IMR-90 (cell line): Measurements from ENCODE around the gene KIF16B. TPM values are rescaled to one million over a fixed set of nuclear protein-coding genes. Genes with fewer than 3 reads are reported as not detected.

Experiments used
- ATAC-seq: fragments of 200-7000 bp; cut with Tn5 transposase; 2 replicates; pipeline ENCODE4 v1.9.1; 2020; ENCODE audit warnings: low read depth, mild to moderate bottlenecking, moderate library complexity
- BruUV-seq: library from RNA; stranded (reverse); fragments of 400-500 nt; replicated peaks from 2 replicates; lab custom pipeline; 2021; lab: Mats Ljungman, UMichigan
- CTCF ChIA-PET: fragments of 300-600 bp; formaldehyde crosslinking; extraction: SDS; loops from one replicate; lab custom pipeline; 2021; ENCODE audit warnings: antibody characterized with exemption; lab: Yijun Ruan, JAX
- POLR2A ChIA-PET: fragments of 300-600 bp; sonication (Branson Sonifier 250); formaldehyde crosslinking; loops from one replicate; lab custom pipeline; 2022; ENCODE audit warnings: antibody characterized with exemption; ENCODE audit not compliant: unreplicated experiment; lab: Charles Lee
- DNase-seq: peaks from one replicate; pipeline ENCODE4 v3.0.0; 2013
- H2AFZ ChIP-seq: replicated peaks from 2 replicates; pipeline ENCODE3; 2013; ENCODE audit warnings: low read length, mild to moderate bottlenecking; ENCODE audit not compliant: poor library complexity
- H2AK5ac ChIP-seq: 2 replicates; pipeline ENCODE4 v1.6.1; 2013; ENCODE audit warnings: low read depth, low read length, inconsistent platforms
- H2AK9ac ChIP-seq: replicated peaks from 2 replicates; pipeline ENCODE3; 2013; ENCODE audit warnings: mild to moderate bottlenecking, low read depth, low read length, moderate library complexity; ENCODE audit not compliant: poor library complexity
- H2BK120ac ChIP-seq: 2 replicates; pipeline ENCODE4 v1.6.1; 2013; ENCODE audit warnings: low read depth, low read length, inconsistent platforms
- H2BK15ac ChIP-seq: 3 replicates; pipeline ENCODE4 v1.6.1; 2013; ENCODE audit warnings: low read depth, low read length, inconsistent platforms
- H2BK20ac ChIP-seq: 2 replicates; pipeline ENCODE4 v1.6.1; 2013; ENCODE audit warnings: low read depth, mild to moderate bottlenecking, inconsistent platforms, low read length, moderate library complexity
- H2BK5ac ChIP-seq: 2 replicates; pipeline ENCODE4 v1.6.1; 2013; ENCODE audit warnings: mild to moderate bottlenecking, low read depth, low read length, inconsistent platforms; ENCODE audit not compliant: poor library complexity, severe bottlenecking
- H3K14ac ChIP-seq: replicated peaks from 2 replicates; pipeline ENCODE4 v1.6.1; 2013; ENCODE audit warnings: low read depth, low read length, inconsistent platforms
- H3K18ac ChIP-seq: 2 replicates; pipeline ENCODE4 v1.6.1; 2013; ENCODE audit warnings: low read depth, low read length, control low read depth
- H3K23ac ChIP-seq: 2 replicates; pipeline ENCODE4 v1.6.1; 2013; ENCODE audit warnings: low read depth, low read length, inconsistent platforms
- H3K27ac ChIP-seq: 2 replicates; pipeline ENCODE4 v1.5.1; 2013; ENCODE audit warnings: mild to moderate bottlenecking, control low read depth, low read length; ENCODE audit not compliant: insufficient read depth
- H3K27me3 ChIP-seq: 2 replicates; pipeline ENCODE4 v1.6.1; 2013; ENCODE audit warnings: low read length; ENCODE audit not compliant: control insufficient read depth, insufficient read depth
- H3K36me3 ChIP-seq: 2 replicates; pipeline ENCODE4 v1.6.1; 2013; ENCODE audit warnings: low read length, mixed read lengths; ENCODE audit not compliant: control insufficient read depth, insufficient read depth
- H3K4ac ChIP-seq: 2 replicates; pipeline ENCODE4 v1.6.1; 2013; ENCODE audit warnings: low read depth, low read length, inconsistent platforms
- H3K4me1 ChIP-seq: 2 replicates; pipeline ENCODE4 v1.6.1; 2013; ENCODE audit warnings: low read length, mixed read lengths; ENCODE audit not compliant: control insufficient read depth, insufficient read depth
- H3K4me2 ChIP-seq: 2 replicates; pipeline ENCODE4 v1.6.1; 2013; ENCODE audit warnings: low read depth, mild to moderate bottlenecking, control low read depth, low read length, moderate library complexity
- H3K4me3 ChIP-seq: 2 replicates; pipeline ENCODE4 v1.5.1; 2013; ENCODE audit warnings: low read depth, mild to moderate bottlenecking, control low read depth, low read length, moderate library complexity; ENCODE audit not compliant: insufficient read depth
- H3K56ac ChIP-seq: 2 replicates; pipeline ENCODE4 v1.6.1; 2013; ENCODE audit warnings: low read length, inconsistent platforms; ENCODE audit not compliant: insufficient read depth; ENCODE audit errors: extremely low read depth
- H3K79me1 ChIP-seq, 2 experiments: 2 replicates each; pipeline ENCODE4 v1.6.1; 2013; ENCODE audit warnings: low read length in 2 of 2, inconsistent platforms in 1 of 2, low read depth in 1 of 2
- H3K9ac ChIP-seq: 2 replicates; pipeline ENCODE4 v1.6.1; 2013; ENCODE audit warnings: low read depth, low read length, control low read depth
- H3K9me1 ChIP-seq: 2 replicates; pipeline ENCODE4 v1.6.1; 2013; ENCODE audit warnings: low read length, inconsistent platforms; ENCODE audit not compliant: insufficient read depth
- H3K9me3 ChIP-seq: 2 replicates; pipeline ENCODE4 v1.6.1; 2013; ENCODE audit warnings: low read length; ENCODE audit not compliant: control insufficient read depth, insufficient read depth
- H4K20me1 ChIP-seq: 2 replicates; pipeline ENCODE4 v1.6.1; 2013; ENCODE audit warnings: low read length, inconsistent platforms; ENCODE audit not compliant: insufficient read depth
- H4K5ac ChIP-seq: 2 replicates; pipeline ENCODE4 v1.6.1; 2013; ENCODE audit warnings: mild to moderate bottlenecking, low read depth, low read length, control low read depth
- H4K8ac ChIP-seq, 2 experiments: 2 replicates each; pipeline ENCODE4 v1.6.1; 2013; ENCODE audit warnings: low read depth in 2 of 2, low read length in 2 of 2, control low read depth in 1 of 2, inconsistent platforms in 1 of 2
- H4K91ac ChIP-seq: 2 replicates; pipeline ENCODE4 v1.6.1; 2013; ENCODE audit warnings: low read depth, low read length, inconsistent platforms; ENCODE audit not compliant: insufficient read depth
- RAD21 ChIP-seq: IDR thresholded peaks from 2 replicates; pipeline ENCODE4 v1.6.1; 2012; ENCODE audit warnings: low read length, improper control_type of control experiment
- SMC3 ChIP-seq: fragments of 150-350 bp; IDR thresholded peaks from 2 replicates; pipeline ENCODE4 v1.6.1; 2016; ENCODE audit warnings: low read depth, mild to moderate bottlenecking, antibody characterized with exemption, low read length, moderate library complexity
- USF2 ChIP-seq: fragments of 150-350 bp; IDR thresholded peaks from 2 replicates; pipeline ENCODE4 v1.6.1; 2017; ENCODE audit warnings: mild to moderate bottlenecking, antibody characterized with exemption, low read length, low read depth
- WGBS, 2 experiments: methylation state at CpG; one replicate each; pipeline versions ENCODE4 v1.1.5 to v1.1.7; 2013; ENCODE audit warnings: missing lambda C conversion rate in 2 of 2; ENCODE audit not compliant: insufficient read length in 1 of 2; ENCODE audit errors: extremely low coverage in 2 of 2; 5-methylcytosine and 5-hydroxymethylcytosine counted together
- dilution Hi-C: fragments of 300-500 bp; cut with HindIII; formaldehyde crosslinking; loops from one replicate; pipeline ENCODE4 v1.14.3; 2018; ENCODE audit warnings: low sequenced_read_pairs; ENCODE audit not compliant: unreplicated experiment
- in situ Hi-C: fragments of 300-500 bp; cut with MboI; formaldehyde crosslinking; loops from 3 replicates; pipeline ENCODE4 v1.14.3; 2019; ENCODE audit warnings: low sequenced_read_pairs, inconsistent platforms, mixed read lengths
- intact Hi-C: fragments of 100-400 bp; cut with micrococcal nuclease; formaldehyde crosslinking; loops from 2 replicates; pipeline ENCODE4 v1.10.0; 2022
- polyA plus RNA-seq, 3 experiments: library from polyadenylated mRNA; depleted of rRNA; stranded (reverse); fragments of >200 nt; gene quantifications; 2 replicates each; pipeline ENCODE4 v1.2.3, GENCODE V29; 2012; ENCODE audit warnings: low replicate concordance in 1 of 3
- total RNA-seq: library from RNA; depleted of rRNA; stranded (reverse); fragments of >200 nt; gene quantifications from 2 replicates; pipeline ENCODE4 v1.2.3, GENCODE V29; 2012
- TF ChIP-seq, protein P1 (sequence below): conservative IDR thresholded peaks from 2 replicates; pipeline ENCODE4 v1.5.1; 2012; ENCODE audit warnings: mild to moderate bottlenecking, low read depth, low read length, improper control_type of control experiment
- TF ChIP-seq, protein P2 (sequence below): fragments of 150-350 bp; IDR thresholded peaks from 2 replicates; pipeline ENCODE4 v1.6.1; 2016; ENCODE audit warnings: low read depth, mild to moderate bottlenecking, low read length, moderate library complexity, borderline replicate concordance

KIF16B gene
- total and polyA plus RNA-seq, 2 of the 4 experiments (the other 2 are of a cell fraction), result 4.7 to 10.0 TPM

DNA sequence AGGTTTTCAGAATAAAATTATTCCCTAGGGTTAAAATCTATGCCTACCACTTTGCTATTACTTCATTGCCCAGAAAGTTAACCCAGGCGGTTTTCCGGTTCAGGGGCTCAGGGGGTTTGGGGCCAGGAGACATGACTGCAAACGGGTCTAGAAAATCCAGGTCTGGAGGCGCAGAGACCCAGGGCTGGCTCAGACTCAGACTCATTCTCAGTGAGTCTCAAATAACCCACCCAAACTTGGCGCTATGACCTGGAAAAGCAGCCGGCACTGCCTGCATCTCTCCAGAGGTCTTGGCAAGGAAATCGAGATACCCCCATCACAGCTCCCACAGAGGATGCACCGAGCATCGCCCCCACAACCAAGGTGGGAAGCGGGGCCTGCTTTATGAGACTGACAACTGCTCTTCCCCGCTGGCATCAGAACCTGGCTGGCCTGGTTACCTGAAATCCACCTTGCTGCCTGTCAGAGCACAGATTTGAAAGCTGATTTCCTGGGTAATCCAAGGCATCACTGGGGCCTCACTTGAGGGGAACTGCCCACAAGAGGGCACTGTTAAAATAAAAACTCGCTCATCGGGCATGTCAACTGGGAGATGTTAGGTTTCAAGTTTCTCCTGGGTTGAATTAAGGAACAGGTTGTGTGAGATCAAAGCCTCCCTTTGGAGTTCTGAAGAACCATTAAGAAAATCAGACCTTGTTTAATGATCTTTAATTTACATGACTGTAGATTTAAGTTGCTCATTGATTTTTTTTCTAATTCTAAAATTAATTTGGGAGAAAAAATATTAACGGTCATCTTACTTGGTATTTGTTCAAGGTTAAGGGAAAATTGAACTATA is 55.1 kb downstream of the KIF16B start:
- no peak overlapping the region for H2AK5ac ChIP-seq
- no peak overlapping the region for H2BK120ac ChIP-seq
- H3K27ac ChIP-seq, result no peak overlapping the region
- no peaks in the 10 kb centered on the region for H3K4me1 ChIP-seq
- no peaks in the 10 kb centered on the region for H4K20me1 ChIP-seq
- ChIA-PET CTCF (interaction anchor here (0.5 to 1.0 kb wide), 2 partner anchors 114 to 981 kb away, joined by 3 to 8 read pairs; no protein-coding TSS in a partner anchor), POLR2A (no interaction called here)
- no peaks in the 10 kb centered on the region for H3K36me3 ChIP-seq
- intact Hi-C loops, result loop anchor here (1.0 to 10.0 kb wide), 2 partner anchors 217 to 243 kb away; partner anchors contain the start of gene SNRPB2
- peaks cover 0 to 3% of the 10 kb centered on the region in 2 experiments; a peak in 2 of 4 replicates for H3K79me1 ChIP-seq
- no peak overlapping the region for H4K8ac ChIP-seq
- no peak overlapping the region for H2AK9ac ChIP-seq
- H3K23ac ChIP-seq, result no peak overlapping the region
- no peak overlapping the region for H2BK15ac ChIP-seq
- no peak overlapping the region for H3K4ac ChIP-seq
- dilution Hi-C loops, result no loop called here
- no peak overlapping the region; the same call in 1 of the 2 replicates for H4K91ac ChIP-seq
- H2BK20ac ChIP-seq, result no peak overlapping the region
- no peak overlapping the region for H4K5ac ChIP-seq
- H3K27me3 ChIP-seq, result no peaks in the 10 kb centered on the region
- no peak overlapping the region for H3K4me3 ChIP-seq
- H3K18ac ChIP-seq, result no peak overlapping the region
- no peak overlapping the region for H2BK5ac ChIP-seq
- no peaks in the 10 kb centered on the region for H3K9me3 ChIP-seq
- DNase-seq (peak; percentile 42), ATAC-seq (peak; percentile 88)
- H3K9ac ChIP-seq, result no peak overlapping the region
- peak; percentile 67 for TF ChIP-seq RAD21
- TF ChIP-seq, protein P1, sequence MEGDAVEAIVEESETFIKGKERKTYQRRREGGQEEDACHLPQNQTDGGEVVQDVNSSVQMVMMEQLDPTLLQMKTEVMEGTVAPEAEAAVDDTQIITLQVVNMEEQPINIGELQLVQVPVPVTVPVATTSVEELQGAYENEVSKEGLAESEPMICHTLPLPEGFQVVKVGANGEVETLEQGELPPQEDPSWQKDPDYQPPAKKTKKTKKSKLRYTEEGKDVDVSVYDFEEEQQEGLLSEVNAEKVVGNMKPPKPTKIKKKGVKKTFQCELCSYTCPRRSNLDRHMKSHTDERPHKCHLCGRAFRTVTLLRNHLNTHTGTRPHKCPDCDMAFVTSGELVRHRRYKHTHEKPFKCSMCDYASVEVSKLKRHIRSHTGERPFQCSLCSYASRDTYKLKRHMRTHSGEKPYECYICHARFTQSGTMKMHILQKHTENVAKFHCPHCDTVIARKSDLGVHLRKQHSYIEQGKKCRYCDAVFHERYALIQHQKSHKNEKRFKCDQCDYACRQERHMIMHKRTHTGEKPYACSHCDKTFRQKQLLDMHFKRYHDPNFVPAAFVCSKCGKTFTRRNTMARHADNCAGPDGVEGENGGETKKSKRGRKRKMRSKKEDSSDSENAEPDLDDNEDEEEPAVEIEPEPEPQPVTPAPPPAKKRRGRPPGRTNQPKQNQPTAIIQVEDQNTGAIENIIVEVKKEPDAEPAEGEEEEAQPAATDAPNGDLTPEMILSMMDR, result peak; percentile 64
- TF ChIP-seq, protein P2, sequence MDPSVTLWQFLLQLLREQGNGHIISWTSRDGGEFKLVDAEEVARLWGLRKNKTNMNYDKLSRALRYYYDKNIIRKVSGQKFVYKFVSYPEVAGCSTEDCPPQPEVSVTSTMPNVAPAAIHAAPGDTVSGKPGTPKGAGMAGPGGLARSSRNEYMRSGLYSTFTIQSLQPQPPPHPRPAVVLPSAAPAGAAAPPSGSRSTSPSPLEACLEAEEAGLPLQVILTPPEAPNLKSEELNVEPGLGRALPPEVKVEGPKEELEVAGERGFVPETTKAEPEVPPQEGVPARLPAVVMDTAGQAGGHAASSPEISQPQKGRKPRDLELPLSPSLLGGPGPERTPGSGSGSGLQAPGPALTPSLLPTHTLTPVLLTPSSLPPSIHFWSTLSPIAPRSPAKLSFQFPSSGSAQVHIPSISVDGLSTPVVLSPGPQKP, result no peak
- TF ChIP-seq USF2, result no peak
- peak; percentile 67 for TF ChIP-seq SMC3
- H3K4me2 ChIP-seq, result no peak overlapping the region
- no peaks in the 10 kb centered on the region for H3K9me1 ChIP-seq
- no TSS peak for BruUV-seq
- WGBS, 2 experiments, result 90% methylated on average over 2 of the region's 14 CpGs; no CpG with 5 or more reads in 1 of the 2 experiments
- in situ Hi-C loops, result loop anchor here (10.0 kb wide), 1 partner anchor 217 kb away; the partner anchor contains the start of gene SNRPB2
- no peak overlapping the region for H3K14ac ChIP-seq
- H3K56ac ChIP-seq, result no peak overlapping the region
- no peak overlapping the region for H2AFZ ChIP-seq
